HG03460 (cell line): Measurements from ENCODE around the gene INPP5E.
A peak's percentile ranks its signal among the peaks of the same experiment; 100 is the strongest.
"Not testable (repeated sequence)": the region's sequence is repeated elsewhere in the genome, so short reads cannot be mapped to it uniquely, and the experiment has no call there.

Experiments
- ATAC-seq: cut with Tn5 transposase; IDR thresholded peaks from one replicate; pipeline ENCODE4 v1.9.1; 2021; ENCODE audit not compliant: unreplicated experiment

The INPP5E gene

GRCh38 chr9:136407911-136408310 lies 31.7 kb downstream of the INPP5E start:
- ATAC-seq, result no peak

GRCh38 chr9:136407061-136407460 lies 32.6 kb downstream of the INPP5E start:
- not testable (repeated sequence) for ATAC-seq

GRCh38 chr9:136405904-136406303 lies 33.7 kb downstream of the INPP5E start:
- ATAC-seq, result not testable (repeated sequence)

GRCh38 chr9:136405481-136405880 lies 34.2 kb downstream of the INPP5E start:
- ATAC-seq, result no peak

- ATAC-seq, result no peak
Observed at GRCh38 chr9:136404801-136405136, 34.9 kb downstream of the INPP5E start.

GRCh38 chr9:136403915-136404800 lies 35.5 kb downstream of the INPP5E start:
- no peak for ATAC-seq

GRCh38 chr9:136403538-136403914 lies 36.1 kb downstream of the INPP5E start:
- peak; percentile 42 for ATAC-seq

GRCh38 chr9:136402067-136402466 lies 37.6 kb downstream of the INPP5E start:
- no peak for ATAC-seq

GRCh38 chr9:136401173-136401922 lies 38.3 kb downstream of the INPP5E start:
- ATAC-seq, result no peak

GRCh38 chr9:136400038-136400834 lies 39.4 kb downstream of the INPP5E start, which contains the start of gene SNAPC4:
Gene SNAPC4, minus strand, starts transcription at chr9:136400170. Its CDS starts 1,742 bp downstream, at chr9:136398428.
- ATAC-seq, result peak; percentile 71

GRCh38 chr9:136399176-136400037 lies 40.2 kb downstream of the INPP5E start:
- no peak for ATAC-seq

GRCh38 chr9:136398286-136398685 lies 41.4 kb downstream of the INPP5E start:
- no peak for ATAC-seq

- ATAC-seq, result no peak
Observed at GRCh38 chr9:136397643-136398042, 42.0 kb downstream of the INPP5E start.

- ATAC-seq, result no peak
Observed at GRCh38 chr9:136396219-136396515, 43.5 kb downstream of the INPP5E start.

GRCh38 chr9:136395345-136396218 lies 44.1 kb downstream of the INPP5E start:
- no peak for ATAC-seq

GRCh38 chr9:136395020-136395340 lies 44.7 kb downstream of the INPP5E start:
- no peak for ATAC-seq

- no peak for ATAC-seq
Observed at GRCh38 chr9:136394312-136395019, 45.2 kb downstream of the INPP5E start.

- ATAC-seq, result no peak
Observed at GRCh38 chr9:136393531-136393930, 46.1 kb downstream of the INPP5E start.
